HepG2 (cell line): Measurements from ENCODE around the gene AIP. TPM values are rescaled to one million over a fixed set of nuclear protein-coding genes. Genes with fewer than 3 reads are reported as not detected.

Experiments
- BCLAF1 ChIP-seq: fragments of 450-650 bp; IDR thresholded peaks from 2 replicates; pipeline ENCODE4 v1.6.1; 2017; ENCODE audit warnings: mild to moderate bottlenecking
- CBX2 ChIP-seq, 2 experiments: fragments of 200-600 bp in 1 of 2; sonication (generic); formaldehyde crosslinking in 1 of 2; IDR thresholded peaks; 2 replicates each; pipeline versions ENCODE4 v1.7.0 to v1.8.1; 2018 to 2022; ENCODE audit warnings: low read depth in 2 of 2, low read length in 1 of 2, mild to moderate bottlenecking in 1 of 2, missing genetic modification reagents in 1 of 2
- LRRFIP1 ChIP-seq: sonication (generic); formaldehyde crosslinking; conservative IDR thresholded peaks from 2 replicates; pipeline ENCODE4 v1.4.0; 2020; ENCODE audit warnings: missing genetic modification reagents
- SETDB1 ChIP-seq: sonication (generic); formaldehyde crosslinking; IDR thresholded peaks from 2 replicates; pipeline ENCODE4 v1.5.1; 2020; ENCODE audit warnings: missing genetic modification reagents, mild to moderate bottlenecking, borderline replicate concordance
- TFDP2 ChIP-seq: sonication (generic); formaldehyde crosslinking; IDR thresholded peaks from 2 replicates; pipeline ENCODE4 v1.4.0; 2020; ENCODE audit warnings: missing genetic modification reagents
- ZBTB21 ChIP-seq: sonication (generic); formaldehyde crosslinking; IDR thresholded peaks from 2 replicates; pipeline ENCODE4 v1.4.0; 2020; ENCODE audit warnings: missing genetic modification reagents
- ZNF281 ChIP-seq: sonication (generic); formaldehyde crosslinking; IDR thresholded peaks from 2 replicates; pipeline ENCODE4 v1.4.0; 2020; ENCODE audit warnings: missing genetic modification reagents, borderline replicate concordance
- ZNF354B ChIP-seq: sonication (generic); formaldehyde crosslinking; IDR thresholded peaks from 2 replicates; pipeline ENCODE4 v1.8.0; 2022; ENCODE audit warnings: mild to moderate bottlenecking, missing genetic modification reagents
- ZNF510 ChIP-seq: sonication (generic); formaldehyde crosslinking; IDR thresholded peaks from 2 replicates; pipeline ENCODE4 v1.4.0; 2020; ENCODE audit warnings: low read depth, mild to moderate bottlenecking, missing genetic modification reagents
- ZNF792 ChIP-seq: IDR thresholded peaks from 2 replicates; pipeline ENCODE4 v1.6.1; 2016
- polyA plus RNA-seq, 8 experiments: library from polyadenylated mRNA; depleted of rRNA in 3 of 8; stranded (reverse) in 7 of 8; unstranded in 1 of 8; fragments of >200 nt; fragmentation: Illumina TruSeq in 4 of 8; extraction: Trizol in 4 of 8; gene quantifications; 2 replicates each; pipeline versions ENCODE4 v1.2.1 to v1.2.3, GENCODE V29; 2011 to 2016; ENCODE audit warnings: low read depth in 4 of 8, missing spikeins in 1 of 8, mixed read lengths in 1 of 8; ENCODE audit not compliant: insufficient read depth in 1 of 8
- total RNA-seq, 5 experiments: library from RNA; depleted of rRNA; stranded (reverse); fragments of >200 nt; fragmentation: Illumina TruSeq; extraction: Trizol; gene quantifications; 2 replicates each; pipeline ENCODE4 v1.2.3, GENCODE V29; 2016; ENCODE audit warnings: low read depth in 1 of 5
- TF ChIP-seq, protein P1 (sequence below): sonication (generic); formaldehyde crosslinking; conservative IDR thresholded peaks from 2 replicates; pipeline ENCODE4 v1.8.0; 2022; ENCODE audit warnings: missing genetic modification reagents
- TF ChIP-seq, protein P2 (sequence below): sonication (generic); formaldehyde crosslinking; IDR thresholded peaks from 2 replicates; pipeline ENCODE4 v1.4.0; 2020; ENCODE audit warnings: mild to moderate bottlenecking, missing genetic modification reagents

The AIP gene
- total and polyA plus RNA-seq, 2 of the 13 experiments (the other 11 are each of a cell fraction or from before 2014, with no cell fraction given), result 51.8 to 110 TPM

DNA sequence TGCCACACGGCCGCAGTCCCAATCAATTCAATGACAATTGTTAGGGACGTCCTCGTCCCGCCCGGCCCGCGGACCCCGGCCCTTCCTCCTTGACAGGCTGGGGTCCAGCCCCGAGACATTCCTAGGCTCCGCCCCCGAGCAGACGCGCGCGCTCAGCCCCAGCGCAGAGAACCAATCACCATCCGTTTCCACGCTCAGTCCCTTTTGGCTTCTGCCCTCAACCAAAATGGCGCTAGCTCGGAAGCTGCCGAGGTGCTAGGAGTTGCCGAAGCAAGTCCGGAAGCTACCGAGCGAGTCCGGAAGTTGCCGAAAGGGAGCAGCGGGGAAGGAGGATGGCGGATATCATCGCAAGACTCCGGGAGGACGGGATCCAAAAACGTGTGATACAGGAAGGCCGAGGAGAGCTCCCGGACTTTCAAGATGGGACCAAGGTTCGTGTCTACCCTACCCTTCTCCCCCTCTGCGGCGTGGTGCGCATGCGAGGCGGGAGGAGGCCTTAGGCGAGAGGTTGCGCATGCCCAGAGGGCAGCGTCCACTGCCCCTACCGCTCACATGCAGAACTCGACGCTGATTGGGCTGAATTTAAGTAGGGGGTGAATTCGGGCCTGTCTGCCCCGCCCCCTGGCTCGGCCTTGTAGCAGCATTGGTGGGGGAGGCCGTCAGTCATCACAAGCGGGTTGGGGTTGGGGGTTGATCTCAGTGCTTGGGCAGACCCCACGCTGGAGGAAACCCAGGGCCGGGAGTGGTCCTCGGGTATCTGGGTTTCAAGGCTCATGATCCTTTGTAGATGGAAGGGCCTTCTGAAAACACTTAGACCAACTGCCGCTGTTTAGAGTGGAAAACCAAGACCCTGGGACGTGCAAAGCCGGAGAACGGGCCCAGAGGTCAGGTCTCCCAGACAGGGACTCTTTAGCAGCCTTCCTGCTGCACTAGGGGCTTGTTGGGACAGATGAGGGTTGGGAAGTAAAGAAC is at the start of gene AIP (continued):
- TF ChIP-seq, protein P1, sequence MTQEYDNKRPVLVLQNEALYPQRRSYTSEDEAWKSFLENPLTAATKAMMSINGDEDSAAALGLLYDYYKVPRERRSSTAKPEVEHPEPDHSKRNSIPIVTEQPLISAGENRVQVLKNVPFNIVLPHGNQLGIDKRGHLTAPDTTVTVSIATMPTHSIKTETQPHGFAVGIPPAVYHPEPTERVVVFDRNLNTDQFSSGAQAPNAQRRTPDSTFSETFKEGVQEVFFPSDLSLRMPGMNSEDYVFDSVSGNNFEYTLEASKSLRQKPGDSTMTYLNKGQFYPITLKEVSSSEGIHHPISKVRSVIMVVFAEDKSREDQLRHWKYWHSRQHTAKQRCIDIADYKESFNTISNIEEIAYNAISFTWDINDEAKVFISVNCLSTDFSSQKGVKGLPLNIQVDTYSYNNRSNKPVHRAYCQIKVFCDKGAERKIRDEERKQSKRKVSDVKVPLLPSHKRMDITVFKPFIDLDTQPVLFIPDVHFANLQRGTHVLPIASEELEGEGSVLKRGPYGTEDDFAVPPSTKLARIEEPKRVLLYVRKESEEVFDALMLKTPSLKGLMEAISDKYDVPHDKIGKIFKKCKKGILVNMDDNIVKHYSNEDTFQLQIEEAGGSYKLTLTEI, result no peak
- TF ChIP-seq, protein P2, sequence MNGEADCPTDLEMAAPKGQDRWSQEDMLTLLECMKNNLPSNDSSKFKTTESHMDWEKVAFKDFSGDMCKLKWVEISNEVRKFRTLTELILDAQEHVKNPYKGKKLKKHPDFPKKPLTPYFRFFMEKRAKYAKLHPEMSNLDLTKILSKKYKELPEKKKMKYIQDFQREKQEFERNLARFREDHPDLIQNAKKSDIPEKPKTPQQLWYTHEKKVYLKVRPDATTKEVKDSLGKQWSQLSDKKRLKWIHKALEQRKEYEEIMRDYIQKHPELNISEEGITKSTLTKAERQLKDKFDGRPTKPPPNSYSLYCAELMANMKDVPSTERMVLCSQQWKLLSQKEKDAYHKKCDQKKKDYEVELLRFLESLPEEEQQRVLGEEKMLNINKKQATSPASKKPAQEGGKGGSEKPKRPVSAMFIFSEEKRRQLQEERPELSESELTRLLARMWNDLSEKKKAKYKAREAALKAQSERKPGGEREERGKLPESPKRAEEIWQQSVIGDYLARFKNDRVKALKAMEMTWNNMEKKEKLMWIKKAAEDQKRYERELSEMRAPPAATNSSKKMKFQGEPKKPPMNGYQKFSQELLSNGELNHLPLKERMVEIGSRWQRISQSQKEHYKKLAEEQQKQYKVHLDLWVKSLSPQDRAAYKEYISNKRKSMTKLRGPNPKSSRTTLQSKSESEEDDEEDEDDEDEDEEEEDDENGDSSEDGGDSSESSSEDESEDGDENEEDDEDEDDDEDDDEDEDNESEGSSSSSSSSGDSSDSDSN, result no peak; the same call in 1 of the 2 replicates
- TF ChIP-seq CBX2 (IDR thresholded peaks at IDR 0.05; ENCODE audit: low read depth, low read length) (no peak), CBX2 (CRISPR knock-in tag; IDR thresholded peaks at IDR 0.05; ENCODE audit: low read depth) (no peak), ZNF792 (CRISPR knock-in tag) (peak; percentile 96), ZBTB21 (CRISPR knock-in tag) (no peak; the same call in 1 of the 2 replicates), LRRFIP1 (CRISPR knock-in tag) (peak; percentile 80; the same call in 1 of the 2 replicates), TFDP2 (CRISPR knock-in tag) (peak; percentile 99), ZNF354B (CRISPR knock-in tag) (peak; percentile 98), ZNF281 (CRISPR knock-in tag) (peak; percentile 64; the same call in 1 of the 2 replicates), SETDB1 (peak; percentile 96), BCLAF1 (no peak), ZNF510 (CRISPR knock-in tag) (peak; percentile 99)
